GM21619 (cell line): ENCODE results near the gene FBXL15.
"Not testable (repeated sequence)": the region's sequence is repeated elsewhere in the genome, so short reads cannot be mapped to it uniquely, and the experiment has no call there.

Experiments
- ATAC-seq: cut with Tn5 transposase; IDR thresholded peaks from one replicate; pipeline ENCODE4 v1.9.1; 2021; ENCODE audit not compliant: unreplicated experiment

FBXL15 gene

DNA sequence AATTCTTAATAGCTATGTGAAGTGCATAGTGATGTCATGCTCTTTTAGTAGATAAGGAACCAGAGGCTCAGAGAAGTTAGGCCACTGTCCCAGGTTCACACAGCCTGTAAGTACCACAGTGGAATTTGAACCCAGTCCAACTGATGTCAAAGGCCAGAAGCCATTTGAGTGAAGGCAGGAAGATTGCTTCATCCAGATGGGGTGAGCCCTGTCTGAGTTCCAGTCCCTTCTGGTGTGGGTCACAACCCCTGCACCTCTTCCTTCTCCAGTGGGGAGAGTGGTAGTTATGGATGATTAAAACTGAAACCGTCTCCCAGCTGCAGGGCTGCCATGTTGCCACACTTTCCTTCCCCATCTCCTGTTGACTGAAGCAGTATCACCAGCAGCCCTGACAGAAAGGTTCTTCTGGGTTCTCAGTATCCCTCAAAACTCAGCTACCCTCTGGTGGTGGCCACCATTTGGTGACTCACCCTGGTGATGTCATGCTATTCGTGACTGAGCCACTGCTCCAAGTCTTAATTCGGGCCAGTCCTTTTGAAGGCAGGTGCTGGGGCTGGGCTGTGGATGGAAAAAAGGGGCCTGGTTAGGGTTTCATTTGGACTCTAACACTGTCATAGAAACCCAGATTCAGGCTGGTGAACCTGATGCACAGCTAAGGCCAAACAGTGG is 32.2 kb downstream of the FBXL15 start:
- ATAC-seq: no peak

DNA sequence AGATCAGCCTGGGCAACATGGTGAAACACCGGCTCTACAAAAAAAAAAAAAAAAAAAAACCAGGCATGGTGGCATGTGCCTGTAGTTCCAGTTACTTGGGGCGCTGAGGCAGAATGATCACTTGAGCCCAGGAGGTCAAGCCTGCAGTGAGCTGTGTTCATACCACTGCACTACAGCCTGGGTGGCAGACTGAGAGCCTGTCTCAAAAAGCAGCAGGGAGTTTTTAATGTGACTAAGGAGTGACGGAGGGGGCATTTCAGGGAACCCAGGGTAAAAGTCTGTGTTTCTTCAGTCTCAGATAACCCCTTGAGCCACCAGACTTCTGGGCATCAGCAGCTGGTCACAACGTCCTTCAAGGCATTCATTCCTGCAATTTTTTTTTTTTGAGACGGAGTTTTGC is 32.9 kb downstream of the FBXL15 start:
- no peak for ATAC-seq

DNA sequence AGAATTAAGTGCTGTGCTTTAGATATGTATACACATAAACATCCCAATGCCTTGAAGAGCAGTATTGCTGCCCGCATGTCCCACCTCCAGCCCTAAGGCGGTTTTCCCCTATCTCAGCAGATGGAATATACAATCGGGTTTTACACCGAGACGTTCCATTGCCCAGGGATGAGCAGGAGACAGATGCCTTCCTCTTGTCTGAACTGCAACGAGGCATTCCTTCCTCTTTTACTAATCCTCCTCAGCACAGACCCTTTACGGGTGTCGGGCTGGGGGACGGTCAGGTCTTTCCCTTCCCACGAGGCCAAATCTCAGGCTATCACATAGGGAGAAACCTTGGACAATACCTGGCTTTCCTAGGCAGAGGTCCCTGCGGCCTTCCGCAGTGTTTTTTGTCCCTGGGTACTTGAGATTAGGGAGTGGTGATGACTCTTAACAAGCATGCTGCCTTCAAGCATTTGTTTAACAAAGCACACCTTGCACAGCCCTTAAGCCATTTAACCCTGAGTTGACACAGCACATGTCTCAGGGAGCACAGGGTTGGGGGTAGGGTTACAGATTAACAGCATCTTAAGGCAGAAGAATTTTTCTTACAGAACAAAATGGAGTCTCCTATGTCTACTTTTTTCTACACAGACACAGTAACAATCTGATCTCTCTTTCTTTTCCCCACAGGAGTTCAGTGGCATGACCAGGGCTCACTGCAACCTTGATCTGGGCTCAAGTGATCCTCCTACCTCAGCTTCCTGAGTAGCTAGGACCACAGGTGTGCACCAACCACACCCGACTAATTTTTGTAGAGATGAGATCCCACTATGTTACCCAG is 34.2 kb downstream of the FBXL15 start:
- not testable (repeated sequence) for ATAC-seq

DNA sequence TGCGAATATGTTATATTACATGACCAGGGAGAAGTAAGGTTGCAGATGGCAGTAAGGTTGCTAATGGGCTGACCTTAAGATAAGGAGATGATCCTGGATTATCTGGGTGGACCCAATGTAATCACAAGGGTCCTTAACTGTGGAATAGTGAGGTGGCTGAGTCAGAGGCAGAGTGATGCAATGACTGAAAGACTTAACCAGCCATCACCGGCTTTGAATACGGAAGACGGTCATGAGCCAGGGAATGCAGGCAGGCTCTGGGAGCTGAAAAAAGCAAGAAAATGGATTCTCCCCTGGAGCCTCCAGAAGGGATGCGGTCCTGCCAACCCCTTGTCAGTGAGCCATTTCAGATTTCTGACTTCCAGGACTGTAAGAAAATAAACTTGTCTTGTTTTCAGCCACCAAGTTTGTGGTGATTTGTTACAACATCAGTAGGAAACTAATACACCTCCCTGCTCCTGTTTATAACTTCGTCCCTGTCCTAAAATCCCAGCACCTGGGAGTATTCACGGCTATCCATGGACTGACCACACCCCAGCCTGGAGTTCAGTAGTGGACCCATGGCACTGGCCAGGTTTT is 35.3 kb downstream of the FBXL15 start:
- ATAC-seq: no peak

DNA sequence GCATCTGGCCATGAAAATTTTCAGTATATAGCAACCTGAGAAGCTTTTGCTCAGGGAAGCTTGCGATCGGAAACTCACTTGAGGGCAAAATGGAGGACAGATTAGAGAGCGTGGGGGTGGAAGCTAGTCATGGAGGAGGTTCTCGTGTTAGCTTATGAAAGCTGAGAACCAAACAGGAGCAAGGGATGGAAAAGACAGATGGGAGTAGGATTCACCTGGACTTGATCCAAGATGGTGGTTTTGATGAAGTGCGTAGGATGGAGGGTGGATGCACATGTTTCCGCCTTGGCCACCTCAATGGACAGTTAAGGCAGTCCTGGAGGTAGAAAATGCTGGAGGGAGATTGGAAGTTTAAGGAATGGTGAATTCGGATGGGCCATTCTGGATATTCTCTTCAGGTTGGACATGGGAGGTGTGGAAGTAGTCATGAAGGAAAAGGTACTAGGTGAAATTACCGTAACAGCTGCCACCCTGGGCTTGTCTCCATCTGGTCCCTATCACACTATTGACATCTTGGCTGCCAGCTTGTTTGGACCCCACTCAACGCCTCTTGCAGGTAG is 37.0 kb downstream of the FBXL15 start:
- no peak for ATAC-seq

DNA sequence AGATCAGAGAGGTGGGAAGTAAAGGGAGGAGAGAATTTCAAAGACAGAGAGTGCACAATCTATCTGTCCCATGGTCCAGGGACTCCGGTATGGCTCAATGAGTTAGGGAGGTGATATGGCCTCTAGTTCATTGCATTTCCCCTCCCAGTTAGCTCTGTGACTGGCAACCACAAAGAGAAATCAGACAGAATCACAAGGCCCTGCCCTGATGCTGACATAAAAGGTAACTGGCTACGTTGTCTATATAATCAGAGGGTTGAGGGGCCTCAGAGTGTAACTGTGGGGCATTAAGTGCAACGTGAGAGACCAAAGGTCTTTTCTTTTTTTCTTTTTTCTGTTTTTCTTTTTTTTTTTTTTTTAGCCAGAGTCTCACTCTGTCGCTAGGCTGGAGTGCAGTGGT is 38.0 kb downstream of the FBXL15 start:
- ATAC-seq: no peak

DNA sequence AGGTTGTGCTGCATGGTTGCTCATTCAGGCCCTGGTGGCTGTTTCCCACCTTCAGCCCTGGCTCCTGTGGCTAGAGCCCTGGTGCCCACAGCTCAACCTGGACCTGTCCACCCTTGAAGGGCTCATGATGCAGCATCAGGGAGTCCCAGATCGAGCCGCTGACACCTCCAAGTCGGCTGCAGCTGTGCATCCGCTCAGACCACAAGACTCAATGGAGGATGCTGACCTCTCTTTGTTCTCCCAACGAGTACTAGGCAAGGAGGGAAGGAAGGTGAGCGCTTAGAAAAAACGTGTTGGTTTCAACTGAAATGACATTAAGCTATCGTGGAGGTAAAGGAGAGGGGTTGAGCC is 40.2 kb downstream of the FBXL15 start:
- peak; percentile 31 for ATAC-seq

DNA sequence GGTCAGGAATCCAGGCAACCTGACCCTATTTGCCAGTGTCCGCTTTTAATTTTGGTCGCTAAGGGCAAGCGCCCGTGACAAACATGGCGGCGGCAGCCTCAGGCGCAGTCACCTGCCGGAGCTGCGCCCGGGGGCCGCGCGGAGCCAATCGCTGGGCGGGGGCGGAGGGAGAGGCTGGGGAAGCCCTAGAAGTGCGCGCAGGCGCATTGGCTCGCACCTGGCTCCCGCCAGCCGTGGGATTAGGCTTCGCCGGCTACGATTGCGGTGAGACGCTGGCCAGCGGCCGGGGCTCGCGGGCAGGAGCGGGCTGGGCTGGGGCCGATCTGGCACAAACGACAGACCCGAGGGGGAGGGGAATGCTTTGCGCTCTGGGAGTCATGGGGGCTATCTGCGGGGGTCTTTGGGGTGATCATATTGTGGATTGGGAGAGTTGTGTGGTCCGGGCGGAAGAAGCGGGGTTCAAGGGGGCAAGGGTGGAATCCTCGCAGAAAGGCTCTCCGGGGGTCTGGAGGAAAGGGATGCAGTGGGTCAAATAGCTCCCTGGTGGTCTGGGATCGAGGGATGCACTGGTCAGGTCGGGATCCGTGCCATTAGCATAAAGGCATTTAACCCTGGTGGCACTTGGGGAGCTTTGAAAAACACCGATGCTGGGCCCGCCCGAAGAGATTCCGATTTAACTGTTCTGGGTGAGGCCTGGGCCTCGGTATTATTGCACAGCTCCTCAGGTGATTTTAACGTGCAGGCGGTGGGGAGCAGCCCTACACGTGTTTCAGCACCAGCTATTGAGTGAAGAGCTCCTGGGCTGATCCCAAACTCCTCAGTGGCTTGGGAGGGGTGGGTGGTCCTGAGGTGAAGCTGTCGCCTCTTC is 40.8 kb downstream of the FBXL15 start:
- peak; percentile 89 for ATAC-seq

DNA sequence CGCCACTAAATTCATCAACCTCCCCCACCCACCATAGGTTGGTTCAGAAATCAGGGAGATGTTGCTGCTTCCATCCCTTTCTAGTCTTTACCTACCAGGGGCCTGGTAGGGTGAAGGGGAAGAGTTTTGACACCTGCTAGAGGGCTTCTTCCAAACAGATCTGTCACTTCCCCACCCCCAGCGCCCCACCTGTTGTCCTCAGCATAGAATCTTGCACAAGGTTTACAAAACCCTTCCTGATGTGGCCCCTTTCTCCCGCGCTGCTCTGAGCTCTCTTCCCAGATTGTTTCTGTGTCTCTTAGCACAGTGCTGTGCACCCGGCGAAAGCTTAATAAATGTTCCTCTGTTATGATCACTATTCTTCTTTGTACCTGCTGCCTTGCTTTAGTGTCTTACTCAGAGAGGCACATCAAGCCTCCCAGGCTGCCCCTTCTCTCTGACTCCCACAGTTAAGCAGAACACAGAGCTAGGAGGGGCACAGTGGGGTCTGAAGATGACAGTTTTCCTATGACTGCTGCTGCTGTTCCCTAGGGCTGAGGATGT is 41.9 kb downstream of the FBXL15 start:
- no peak for ATAC-seq

DNA sequence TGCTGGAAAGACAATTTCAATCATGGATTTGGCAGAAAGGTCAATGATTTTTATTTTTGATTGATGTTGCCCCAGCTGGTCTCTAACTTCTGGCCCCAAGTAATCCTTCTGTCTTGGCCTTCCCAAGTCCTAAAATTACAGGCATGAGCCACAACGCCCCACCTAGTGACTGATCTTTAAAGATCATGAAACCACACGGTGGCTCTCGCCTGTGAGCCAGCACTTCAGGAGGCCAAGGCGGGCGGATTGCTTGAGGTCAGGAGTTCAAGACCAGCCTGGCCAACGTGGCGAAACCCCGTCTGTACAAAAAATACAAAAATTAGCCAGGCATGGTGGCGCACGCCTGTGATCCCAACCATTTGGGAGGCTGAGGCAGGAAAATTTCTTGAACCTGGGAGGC is 43.3 kb downstream of the FBXL15 start:
- no peak for ATAC-seq

DNA sequence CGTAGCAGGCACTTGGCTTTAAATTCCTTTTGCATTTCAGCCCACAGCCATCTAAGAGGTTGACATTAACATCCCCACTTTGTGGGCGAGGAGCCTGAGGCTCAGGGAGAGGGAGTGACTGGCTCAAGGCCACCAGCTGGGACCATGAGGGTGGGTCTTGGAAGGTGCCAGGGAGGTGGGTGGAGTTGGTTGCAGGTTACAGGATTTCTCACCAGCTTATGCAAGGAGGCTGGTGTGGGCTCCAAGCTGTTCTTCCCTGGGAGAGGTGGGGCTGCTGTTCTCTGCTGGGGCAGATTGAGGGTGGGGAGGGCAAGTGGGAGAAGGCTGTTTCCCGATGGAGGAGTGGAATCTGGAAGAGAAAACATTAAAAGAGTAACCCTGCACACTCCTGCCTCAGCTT is 44.8 kb downstream of the FBXL15 start:
- ATAC-seq: no peak

DNA sequence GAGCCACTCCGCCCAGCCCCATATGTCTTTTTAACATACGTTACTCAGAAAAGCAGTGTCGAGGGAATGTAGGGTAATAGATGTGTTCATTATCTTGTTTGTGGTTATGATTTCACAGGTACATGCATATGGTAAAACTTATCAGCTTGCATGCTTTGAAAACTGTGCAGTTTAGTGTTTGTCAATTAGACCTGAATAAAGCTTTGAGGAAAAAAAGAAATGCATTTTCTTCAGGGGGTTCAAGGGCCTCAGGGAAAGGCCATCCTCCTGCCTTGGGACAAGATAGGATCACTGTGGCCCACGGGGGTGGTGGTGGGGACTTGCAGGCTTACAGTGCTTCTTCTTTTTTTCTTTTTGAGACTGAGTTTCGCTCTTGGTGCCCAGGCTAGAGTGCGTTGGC is 46.7 kb downstream of the FBXL15 start:
- no peak for ATAC-seq

DNA sequence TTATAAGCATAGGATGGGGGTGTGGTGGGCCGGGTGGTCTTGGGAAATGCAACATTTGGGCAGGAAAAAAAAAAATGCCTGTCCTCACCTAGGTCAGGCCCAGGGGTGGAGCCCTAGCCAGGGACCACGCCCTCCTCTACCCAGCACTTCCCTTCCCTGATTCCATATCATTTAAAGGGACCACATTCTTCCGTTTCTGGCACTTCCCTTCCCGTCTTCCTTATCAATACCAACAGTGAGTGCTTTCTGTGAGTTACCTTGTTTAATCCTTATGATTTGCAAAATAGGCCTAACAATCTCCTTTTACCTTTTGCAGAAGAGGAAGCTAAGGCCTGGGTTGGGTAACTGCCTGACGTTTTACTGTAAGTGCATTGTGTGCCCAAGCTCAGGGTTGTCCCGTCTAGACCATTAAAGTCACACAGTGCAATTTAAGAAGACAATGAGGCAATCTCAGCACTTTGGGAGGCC is 47.4 kb downstream of the FBXL15 start:
- ATAC-seq: no peak

DNA sequence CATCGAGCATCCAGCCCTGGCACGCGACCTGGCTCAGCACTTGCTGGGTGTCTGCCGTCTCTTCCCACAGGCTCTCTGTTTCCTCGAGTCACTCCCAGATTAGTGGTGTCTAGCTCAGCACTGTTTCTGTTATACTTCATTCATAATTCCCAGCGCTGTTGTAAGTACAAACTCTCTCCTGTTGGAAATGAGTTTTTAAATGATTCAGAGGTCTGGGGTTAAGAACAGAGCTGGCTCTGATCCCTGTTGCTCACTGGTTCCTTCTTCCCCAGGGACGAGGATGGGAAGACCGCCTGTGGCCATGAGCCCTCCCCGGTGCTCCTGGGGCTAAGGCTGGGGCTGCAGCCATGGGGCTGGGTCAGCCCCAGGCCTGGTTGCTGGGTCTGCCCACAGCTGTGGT is 48.0 kb downstream of the FBXL15 start:
- no peak for ATAC-seq

DNA sequence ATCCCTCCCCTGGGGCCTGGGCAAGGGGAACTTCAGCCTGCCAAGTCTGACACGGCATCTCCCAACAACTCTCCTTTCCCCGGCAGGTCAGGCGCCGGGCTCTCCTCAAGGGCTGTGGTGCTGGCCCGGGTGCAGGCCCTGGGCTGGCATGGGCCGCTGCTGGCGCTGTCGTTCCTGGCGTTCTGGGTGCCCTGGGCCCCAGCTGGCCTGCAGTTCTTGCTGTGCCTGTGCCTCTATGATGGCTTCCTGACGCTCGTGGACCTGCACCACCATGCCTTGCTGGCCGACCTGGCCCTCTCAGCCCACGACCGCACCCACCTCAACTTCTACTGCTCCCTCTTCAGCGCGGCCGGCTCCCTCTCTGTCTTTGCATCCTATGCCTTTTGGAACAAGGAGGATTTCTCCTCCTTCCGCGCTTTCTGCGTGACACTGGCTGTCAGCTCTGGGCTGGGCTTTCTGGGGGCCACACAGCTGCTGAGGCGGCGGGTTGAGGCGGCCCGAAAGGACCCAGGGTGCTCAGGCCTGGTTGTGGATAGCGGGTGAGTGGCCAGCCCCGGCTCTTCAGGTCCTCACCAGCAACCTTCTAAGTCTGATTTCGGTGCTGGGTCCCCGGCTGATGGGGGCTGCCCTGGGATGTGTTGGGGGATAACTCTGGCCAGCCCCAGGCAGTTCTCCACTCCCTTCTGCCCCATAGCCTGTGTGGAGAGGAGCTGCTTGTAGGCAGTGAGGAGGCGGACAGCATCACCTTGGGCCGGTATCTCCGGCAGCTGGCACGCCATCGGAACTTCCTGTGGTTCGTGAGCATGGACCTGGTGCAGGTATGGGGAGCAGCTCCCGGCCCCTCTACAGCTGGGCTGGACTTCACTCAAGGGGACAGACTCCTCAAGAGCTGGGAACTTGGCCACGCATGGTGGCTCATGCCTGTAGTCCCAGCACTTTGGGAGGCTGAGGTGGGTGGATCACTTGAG is 50.2 kb downstream of the FBXL15 start:
- ATAC-seq: no peak
